ENCODE results near the gene AKAP8L. TPM values are rescaled to one million over a fixed set of nuclear protein-coding genes. Genes with fewer than 3 reads are reported as not detected.
A peak's percentile ranks its signal among the peaks of the same experiment; 100 is the strongest.

AKAP8L gene
- total RNA-seq, 1 experiment from 2014 or later = 123 TPM

DNA sequence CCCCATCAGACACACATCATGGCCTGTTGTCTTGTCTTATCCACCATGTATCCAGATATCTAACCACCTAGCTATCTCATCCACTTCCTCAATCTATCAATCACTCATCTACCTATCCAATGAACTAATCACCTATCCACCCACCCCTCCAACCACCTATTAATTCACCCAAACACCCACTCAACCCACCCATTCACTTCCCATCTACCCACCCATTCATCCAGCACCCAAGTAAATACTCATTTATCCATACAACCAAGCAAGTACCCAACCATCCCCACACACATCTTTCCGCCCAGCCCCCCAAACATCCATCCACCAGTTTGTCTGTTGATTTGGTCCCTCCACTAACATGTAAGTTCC lies 31.7 kb upstream of the AKAP8L start:
- peaks cover 0 to 2% of the 10 kb centered on the region in 2 experiments; a peak in 3 of 5 replicates for H3K9me3 Mint-ChIP-seq
- no peak overlapping the region for H4K8ac ChIP-seq (replicated peaks; ENCODE audit: insufficient read length, low read depth, low read length)

More for the DNA sequence above, 31.7 kb upstream of the AKAP8L start:
- no peak overlapping the region for H3K4ac ChIP-seq (ENCODE audit: low read depth, low read length)
- no peak overlapping the region for H3K56ac ChIP-seq (ENCODE audit: insufficient read length, low read depth, low read length)
- no peak overlapping the region for H4K5ac ChIP-seq (ENCODE audit: insufficient read length, low read depth, low read length)
- no peak overlapping the region for H2AFZ ChIP-seq (ENCODE audit: low read length)
- peak overlapping the region in 1 of 3 experiments; percentile 35; a peak in 1 of 7 replicates for H3K27ac Mint-ChIP-seq
- no peaks in the 10 kb centered on the region; the same call in 1 of the 2 replicates for H3K4me1 ChIP-seq (ENCODE audit: insufficient read depth, low read length)
- no peak overlapping the region for H3T11ph ChIP-seq (ENCODE audit: low read length)
- H3K27me3 ChIP-seq (ENCODE audit: insufficient read depth, low read length) = peaks cover 2% of the 10 kb centered on the region; the same call in 1 of the 2 replicates
- no peak overlapping the region for H2AK5ac ChIP-seq (ENCODE audit: insufficient read length, low read length)
- no CpG with 5 or more reads among the region's 1 CpG for WGBS (ENCODE audit: extremely low coverage, insufficient read length, low lambda C conversion rate)
- no peaks in the 10 kb centered on the region for H3K79me2 ChIP-seq (ENCODE audit: insufficient read depth, low read length)
- no peak for DNase-seq
- H3K9me3 ChIP-seq (ENCODE audit: control insufficient read depth, low read depth, low read length) = no peaks in the 10 kb centered on the region
- no peak overlapping the region for H3K14ac ChIP-seq (ENCODE audit: insufficient read depth, low read length)
- peaks cover 20% of the 10 kb centered on the region for H3K23me2 ChIP-seq (ENCODE audit: insufficient read length, low read depth, low read length, poor library complexity, severe bottlenecking)
- no peak overlapping the region for H2BK15ac ChIP-seq (ENCODE audit: low read depth, low read length)
- H3K4me2 ChIP-seq (ENCODE audit: insufficient read depth, insufficient read length, low read length) = peak overlapping the region; percentile 73
- H3K23ac ChIP-seq (ENCODE audit: insufficient read length, low read depth, low read length) = no peak overlapping the region
- no peak overlapping the region for H2BK120ac ChIP-seq (ENCODE audit: low read depth, low read length, poor library complexity, severe bottlenecking)
- no peaks in the 10 kb centered on the region for H4K20me1 ChIP-seq (ENCODE audit: control insufficient read depth, insufficient read depth, insufficient read length)
- peak overlapping the region; percentile 36 for H2BK12ac ChIP-seq (ENCODE audit: insufficient read length, low read depth, low read length)
- H3K27ac ChIP-seq (ENCODE audit: insufficient read length, low read depth, low read length) = no peak overlapping the region
- no peak overlapping the region for H2BK5ac ChIP-seq (ENCODE audit: insufficient read length, low read length)
- H3K36me3 Mint-ChIP-seq (ENCODE audit: insufficient read depth in 1 of 3, low read depth in 3 of 3) = no peaks in the 10 kb centered on the region
- peaks cover 7 to 19% of the 10 kb centered on the region in 2 experiments for H3K4me1 Mint-ChIP-seq
- H3K18ac ChIP-seq (ENCODE audit: insufficient read length, low read depth, low read length) = no peak overlapping the region
- peak overlapping the region; percentile 52 to 78 for H3K4me3 Mint-ChIP-seq
- no peak overlapping the region for H3K9ac ChIP-seq (ENCODE audit: extremely low read depth, insufficient read length, low read length)
- TF ChIP-seq, protein P1, sequence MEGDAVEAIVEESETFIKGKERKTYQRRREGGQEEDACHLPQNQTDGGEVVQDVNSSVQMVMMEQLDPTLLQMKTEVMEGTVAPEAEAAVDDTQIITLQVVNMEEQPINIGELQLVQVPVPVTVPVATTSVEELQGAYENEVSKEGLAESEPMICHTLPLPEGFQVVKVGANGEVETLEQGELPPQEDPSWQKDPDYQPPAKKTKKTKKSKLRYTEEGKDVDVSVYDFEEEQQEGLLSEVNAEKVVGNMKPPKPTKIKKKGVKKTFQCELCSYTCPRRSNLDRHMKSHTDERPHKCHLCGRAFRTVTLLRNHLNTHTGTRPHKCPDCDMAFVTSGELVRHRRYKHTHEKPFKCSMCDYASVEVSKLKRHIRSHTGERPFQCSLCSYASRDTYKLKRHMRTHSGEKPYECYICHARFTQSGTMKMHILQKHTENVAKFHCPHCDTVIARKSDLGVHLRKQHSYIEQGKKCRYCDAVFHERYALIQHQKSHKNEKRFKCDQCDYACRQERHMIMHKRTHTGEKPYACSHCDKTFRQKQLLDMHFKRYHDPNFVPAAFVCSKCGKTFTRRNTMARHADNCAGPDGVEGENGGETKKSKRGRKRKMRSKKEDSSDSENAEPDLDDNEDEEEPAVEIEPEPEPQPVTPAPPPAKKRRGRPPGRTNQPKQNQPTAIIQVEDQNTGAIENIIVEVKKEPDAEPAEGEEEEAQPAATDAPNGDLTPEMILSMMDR (conservative IDR thresholded peaks at IDR 0.05) = no peak
- H3K27me3 Mint-ChIP-seq (ENCODE audit: low read depth) = peaks cover 33% of the 10 kb centered on the region
- H2BK20ac ChIP-seq (ENCODE audit: low read depth, low read length, poor library complexity, severe bottlenecking) = no peak overlapping the region
- no peak overlapping the region for H4K91ac ChIP-seq (ENCODE audit: insufficient read length, low read depth, low read length)
- H3K79me1 ChIP-seq (ENCODE audit: insufficient read depth, low read depth, low read length, poor library complexity, severe bottlenecking) = no peaks in the 10 kb centered on the region
